ENCODE results near the gene TAF15.
A peak's percentile ranks its signal among the peaks of the same experiment; 100 is the strongest.

TAF15 gene

GRCh38 chr17:35795007-35795870 is 14.0 kb upstream of the TAF15 start, which contains the start of gene MMP28:
TSS of gene MMP28 (minus strand) at chr17:35795641. CDS start at chr17:35795377, 264 bp downstream.
- H3K4me3 ChIP-seq (replicated peaks in 1 of 2; ENCODE audit: low read depth in 2 of 2, low read length in 2 of 2) = peak within 1 kb of the TSS; percentile 38 to 43
- DNase-seq (ENCODE audit: low read depth in 2 of 2) = peak in 1 of 2 donors; percentile 13
- TF ChIP-seq CTCF (IDR thresholded peaks at IDR 0.05; ENCODE audit: low read depth, low read length) = no peak

GRCh38 chr17:35795871-35796265 is 13.4 kb upstream of the TAF15 start:
- DNase-seq (ENCODE audit: low read depth in 2 of 2) = no peak
- H3K4me3 ChIP-seq (replicated peaks in 1 of 2; ENCODE audit: low read depth in 2 of 2, low read length in 2 of 2) = peak overlapping the region; percentile 38 to 43
- TF ChIP-seq CTCF (IDR thresholded peaks at IDR 0.05; ENCODE audit: low read depth, low read length) = no peak

- no peak for DNase-seq (ENCODE audit: low read depth in 2 of 2)
- TF ChIP-seq CTCF (IDR thresholded peaks at IDR 0.05; ENCODE audit: low read depth, low read length) = no peak
- no peak overlapping the region for H3K4me3 ChIP-seq (replicated peaks in 1 of 2; ENCODE audit: low read depth in 2 of 2, low read length in 2 of 2)
Observed at GRCh38 chr17:35796942-35797341, 12.3 kb upstream of the TAF15 start.

GRCh38 chr17:35797370-35797769 is 11.9 kb upstream of the TAF15 start:
- no peak overlapping the region for H3K4me3 ChIP-seq (replicated peaks in 1 of 2; ENCODE audit: low read depth in 2 of 2, low read length in 2 of 2)
- no peak for DNase-seq (ENCODE audit: low read depth in 2 of 2)
- TF ChIP-seq CTCF (IDR thresholded peaks at IDR 0.05; ENCODE audit: low read depth, low read length) = no peak

GRCh38 chr17:35797918-35798317 is 11.4 kb upstream of the TAF15 start:
- H3K4me3 ChIP-seq (replicated peaks in 1 of 2; ENCODE audit: low read depth in 2 of 2, low read length in 2 of 2) = no peak overlapping the region
- no peak for DNase-seq (ENCODE audit: low read depth in 2 of 2)
- no peak for TF ChIP-seq CTCF (IDR thresholded peaks at IDR 0.05; ENCODE audit: low read depth, low read length)

- TF ChIP-seq CTCF (IDR thresholded peaks at IDR 0.05; ENCODE audit: low read depth, low read length) = no peak
- DNase-seq (ENCODE audit: low read depth in 2 of 2) = peak in 1 of 2 donors; percentile 88
- H3K4me3 ChIP-seq (replicated peaks in 1 of 2; ENCODE audit: low read depth in 2 of 2, low read length in 2 of 2) = no peak overlapping the region
Observed at GRCh38 chr17:35799942-35800341, 9.3 kb upstream of the TAF15 start.

Measured in cardiac fibroblast (primary cell).